Suppressor macrophage treated with lipopolysaccharide for 4 hours (primary cell): ENCODE data around the gene SHOC1.
"Not testable (repeated sequence)": the region's sequence is repeated elsewhere in the genome, so short reads cannot be mapped to it uniquely, and the experiment has no call there.

Experiments
- DNase-seq: peaks from one replicate; pipeline ENCODE4 v3.0.0-alpha.2; 2020

The SHOC1 gene

DNA sequence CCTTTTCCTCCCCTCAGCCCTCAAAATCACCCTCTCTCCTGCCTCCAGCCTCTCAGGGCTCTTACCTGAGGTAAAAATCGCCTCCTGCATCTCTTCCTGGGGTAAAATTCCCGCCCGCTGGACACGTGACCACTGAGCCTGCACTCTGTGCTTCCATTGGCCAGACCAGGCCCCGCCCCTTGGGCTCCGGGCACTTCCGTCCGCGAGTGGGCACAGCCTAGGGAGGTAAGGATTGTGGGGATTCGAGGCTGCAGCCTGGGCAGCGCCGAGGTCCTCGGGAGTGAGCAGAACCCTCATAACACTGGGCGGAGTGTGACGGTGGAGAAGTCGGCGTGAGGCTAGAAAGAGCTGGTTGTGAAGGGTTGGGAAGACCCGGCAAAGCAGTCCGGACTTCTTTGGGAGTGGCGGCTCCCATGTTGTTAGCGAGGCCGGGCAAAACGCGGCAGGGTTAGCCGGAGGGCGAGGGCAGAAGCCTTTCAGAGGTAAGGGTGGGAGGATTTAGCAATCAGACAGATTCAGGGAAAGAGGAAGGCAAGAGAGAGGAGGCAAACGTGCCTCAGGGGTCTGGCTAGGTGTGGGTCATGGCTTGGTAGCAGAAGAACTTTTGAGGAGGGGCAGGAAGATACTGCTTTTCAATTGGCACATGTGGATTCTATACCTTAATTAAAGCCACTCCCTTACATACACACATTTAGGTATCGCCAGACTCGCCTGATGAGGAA, at the start of gene SHOC1:
Gene SHOC1, minus strand, starts transcription at position 103 of the 722 bp plus-strand sequence. CDS start 3,519 bp downstream, outside the sequence.
- no peak for DNase-seq

GRCh38 chr9:111843971-111844370, 49.2 kb upstream of the SHOC1 start:
- no peak for DNase-seq

DNA sequence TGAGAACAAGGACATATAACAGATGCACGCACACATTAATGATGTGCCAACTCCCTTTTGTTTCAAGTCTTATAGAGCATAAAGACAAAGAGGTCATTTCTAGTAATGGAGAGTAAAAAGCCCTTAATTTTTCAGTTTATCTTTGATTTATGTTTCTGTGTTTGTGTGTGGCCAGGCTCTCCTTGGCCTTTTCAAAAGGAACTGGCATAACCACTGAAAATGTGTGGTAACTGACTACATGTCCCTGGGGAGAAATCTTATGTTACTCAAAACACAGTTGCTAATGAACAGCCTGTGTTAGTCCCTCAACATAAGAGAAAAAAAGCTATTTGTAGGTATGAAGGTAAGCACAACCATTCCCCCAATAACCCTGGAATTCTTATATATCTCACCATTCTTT, 47.6 kb upstream of the SHOC1 start:
- DNase-seq, result no peak

DNA sequence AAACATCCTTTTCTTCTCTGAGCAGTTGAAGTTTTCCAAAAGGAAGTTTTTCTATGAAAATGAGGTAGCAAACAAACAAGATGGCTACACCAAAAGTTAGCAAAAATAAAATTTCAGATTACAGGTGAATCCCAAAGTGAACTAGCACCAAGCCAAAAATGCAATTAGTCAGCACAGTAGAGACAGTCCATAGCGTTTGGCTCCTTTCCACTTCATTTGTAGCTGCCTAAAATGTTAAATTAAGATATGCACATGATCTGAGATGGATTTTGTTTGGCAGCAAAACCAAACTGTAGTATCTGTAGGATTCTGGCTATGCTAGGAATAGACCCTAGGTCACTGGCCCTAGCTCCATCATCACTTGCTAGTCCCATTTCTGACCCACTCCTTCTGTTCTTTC, 45.7 kb upstream of the SHOC1 start:
- no peak for DNase-seq

- peak; percentile 35 for DNase-seq
Observed at GRCh38 chr9:111839987-111840386, 45.2 kb upstream of the SHOC1 start.

DNA sequence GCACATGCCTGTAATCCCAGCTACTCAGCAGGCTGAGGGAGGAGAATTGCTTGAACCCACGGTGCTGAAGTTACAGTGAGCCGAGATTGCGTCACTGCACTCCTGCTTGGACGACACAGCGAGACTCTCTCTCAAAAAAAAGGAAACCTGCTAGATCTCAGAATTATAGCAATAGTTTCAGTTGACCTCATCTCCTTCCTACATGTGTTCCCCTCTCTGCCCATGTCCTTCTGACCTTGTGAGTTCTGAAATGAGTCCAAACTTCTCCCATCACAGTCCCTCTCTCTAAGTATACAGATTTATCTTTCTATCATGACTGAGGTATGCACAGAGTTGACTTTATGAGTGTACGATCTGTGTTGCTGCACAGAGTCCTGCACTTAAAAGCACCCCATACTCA, 44.6 kb upstream of the SHOC1 start:
- DNase-seq, result peak; percentile 74

DNA sequence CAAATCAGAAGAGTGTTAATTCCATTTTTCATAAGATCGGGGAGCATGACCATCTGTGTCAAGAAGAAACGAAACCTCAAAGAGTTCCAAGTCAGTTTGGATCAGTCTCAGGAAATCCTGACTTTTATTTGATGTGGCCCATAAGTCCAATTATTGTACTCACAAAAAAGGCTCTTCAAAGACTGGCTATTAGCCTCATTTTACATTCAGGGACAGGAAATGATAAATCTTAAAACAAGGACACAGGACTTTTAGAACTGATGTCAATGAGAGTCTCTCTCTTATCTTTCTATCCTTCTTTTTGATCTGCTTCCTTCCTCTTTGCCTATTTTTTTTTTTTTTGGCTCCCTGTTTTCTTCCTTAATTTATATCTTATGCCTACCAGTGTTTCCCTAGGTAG, 43.7 kb upstream of the SHOC1 start:
- DNase-seq, result no peak

GRCh38 chr9:111836311-111836710, 41.6 kb upstream of the SHOC1 start:
- no peak for DNase-seq

DNA sequence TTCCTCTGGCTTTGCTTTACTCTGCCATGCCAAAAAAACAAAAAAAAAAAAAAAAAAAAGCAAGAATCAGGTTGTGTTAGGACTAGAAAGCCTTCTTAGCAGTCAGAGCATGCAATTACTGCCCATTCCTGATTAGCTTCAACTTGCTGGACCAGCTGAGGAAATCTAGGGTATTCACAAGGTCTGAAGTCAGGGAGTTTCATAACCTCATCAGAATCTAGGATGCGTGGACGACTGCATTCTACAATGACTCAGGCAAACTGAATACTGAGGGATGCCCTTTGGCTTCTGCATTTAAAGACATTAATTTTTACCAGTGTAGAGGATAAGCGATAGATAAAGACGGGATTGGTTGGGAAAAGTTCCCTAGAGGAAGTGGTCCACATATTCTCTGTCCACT, 39.2 kb upstream of the SHOC1 start:
- peak; percentile 18 for DNase-seq

DNA sequence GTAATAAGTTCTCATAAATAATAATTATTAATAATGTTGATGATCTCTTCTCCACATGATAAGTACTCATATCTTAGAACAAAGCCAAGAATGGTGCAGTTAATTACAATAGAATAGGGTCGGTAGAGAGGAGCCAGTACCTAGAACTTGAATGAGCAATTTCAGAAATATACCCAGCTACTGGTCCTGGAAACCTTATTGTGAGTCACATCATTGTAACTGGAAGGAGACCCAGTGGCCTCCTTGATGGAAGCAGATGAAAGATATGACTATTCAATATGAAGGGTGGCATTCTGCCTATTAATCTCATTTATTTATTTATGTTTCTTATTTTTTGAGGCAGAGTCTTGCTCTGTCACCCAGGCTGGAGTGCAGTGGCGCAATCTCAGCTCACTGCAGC, 37.7 kb upstream of the SHOC1 start:
- no peak for DNase-seq

DNA sequence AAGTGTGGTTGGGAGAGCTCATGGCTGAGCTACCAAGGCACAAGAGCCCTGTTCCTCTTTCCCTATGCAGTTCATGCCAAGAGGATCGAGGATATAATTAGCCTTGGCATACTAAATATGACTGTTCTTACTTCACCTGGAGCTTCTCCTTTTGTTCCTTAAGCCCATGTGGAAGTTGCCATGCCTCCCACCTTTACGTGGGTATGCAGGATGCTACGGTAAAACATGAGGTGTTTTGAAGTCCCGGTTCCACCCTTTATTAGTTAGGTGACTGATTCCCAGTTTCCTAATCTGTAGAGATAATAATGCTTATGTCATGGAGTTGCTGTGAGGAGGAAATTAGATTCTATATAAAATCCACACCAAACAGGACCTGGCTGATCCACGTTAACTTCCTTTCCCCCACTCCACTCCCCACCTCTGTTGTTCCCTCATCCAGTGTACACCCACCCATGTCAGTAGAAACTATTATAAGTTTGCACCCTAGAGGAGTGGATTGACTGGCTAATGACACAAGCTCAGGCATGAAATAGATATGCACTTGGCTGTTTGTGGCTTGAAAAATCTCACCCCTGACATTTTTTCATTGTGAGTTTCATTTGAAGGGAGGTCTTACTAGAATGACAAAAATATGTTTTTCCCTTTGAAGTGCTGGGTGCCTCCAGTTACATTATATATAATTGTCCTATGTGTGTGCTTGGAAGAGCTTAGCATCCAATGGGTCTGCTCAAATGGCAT, 36.8 kb upstream of the SHOC1 start:
- no peak for DNase-seq

DNA sequence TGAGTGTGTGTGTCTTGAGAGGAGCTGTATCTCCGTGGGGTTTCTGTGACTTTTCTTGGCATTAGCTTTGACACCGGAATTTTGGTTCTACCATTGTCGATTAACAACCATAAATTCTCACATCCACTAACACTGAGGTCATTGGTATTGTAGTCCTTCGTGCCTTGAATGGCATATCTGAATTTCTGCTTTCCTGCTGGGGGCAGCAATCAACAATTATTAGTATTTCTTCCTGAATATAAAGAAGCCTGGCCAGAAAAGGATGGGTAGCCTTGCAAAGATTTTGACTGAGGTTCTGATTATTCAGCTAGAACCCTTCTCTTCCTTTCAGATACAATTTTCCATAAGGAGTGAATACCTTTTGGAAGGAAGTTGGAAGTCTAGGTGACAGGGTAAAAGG, 33.5 kb upstream of the SHOC1 start:
- peak; percentile 18 for DNase-seq

DNA sequence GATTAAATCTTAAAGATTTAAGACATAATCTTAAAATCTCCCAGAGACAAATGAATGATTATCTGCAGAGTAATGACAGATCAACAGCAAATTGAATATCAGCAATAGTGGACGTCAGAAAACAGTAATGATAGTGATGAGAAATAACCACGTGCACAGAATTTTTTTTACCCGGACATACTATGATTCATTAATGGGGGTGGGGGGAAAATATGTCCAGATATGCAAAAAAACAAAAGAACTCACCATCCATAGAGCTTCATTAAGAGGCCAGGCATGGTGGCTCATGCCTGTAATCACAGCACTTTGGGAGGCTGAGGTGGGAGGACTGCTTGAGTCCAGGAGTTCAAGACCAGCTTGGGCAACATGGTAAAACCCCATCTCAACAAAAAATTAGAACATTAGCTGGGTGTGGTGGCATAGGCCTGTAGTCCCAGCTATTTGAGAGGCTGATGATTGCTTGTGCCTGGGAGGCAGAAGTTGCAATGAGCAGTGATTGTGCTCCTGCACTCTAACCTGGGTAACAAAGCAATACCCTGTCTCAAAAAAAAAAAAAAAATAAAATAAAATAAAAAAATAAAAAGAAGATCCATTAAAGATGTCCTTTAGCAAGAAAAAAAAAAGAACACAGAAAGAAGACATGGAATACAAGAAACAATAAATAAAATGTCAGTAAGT, 30.9 kb upstream of the SHOC1 start:
- no peak for DNase-seq

DNA sequence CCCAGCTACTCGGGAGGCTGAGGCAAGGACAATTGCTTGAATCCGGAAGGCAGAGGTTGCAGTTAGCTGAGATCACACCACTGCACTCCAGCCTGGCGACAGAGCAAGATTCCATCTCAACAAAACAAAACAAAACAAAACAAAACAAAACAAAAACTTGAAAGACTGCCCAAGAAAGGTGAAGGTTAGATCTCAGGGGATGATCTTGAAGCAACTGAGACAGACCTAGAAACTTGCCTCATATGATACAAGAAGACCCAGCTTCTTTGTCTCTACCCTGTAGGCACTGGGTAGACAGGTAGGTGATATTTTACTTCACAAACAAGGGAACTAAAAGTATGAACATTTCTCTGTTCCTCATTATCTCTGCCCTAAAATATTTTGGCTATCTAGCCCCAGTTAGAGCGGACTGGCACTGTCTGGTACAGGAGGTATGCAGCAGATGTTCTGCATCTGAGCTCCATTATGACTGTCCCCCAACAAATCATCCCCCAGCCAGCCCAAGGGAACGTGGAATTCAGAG, 26.3 kb upstream of the SHOC1 start:
- DNase-seq, result no peak

- DNase-seq, result no peak
Observed at GRCh38 chr9:111819360-111819759, 24.6 kb upstream of the SHOC1 start.

GRCh38 chr9:111815285-111816070, 20.7 kb upstream of the SHOC1 start:
- no peak for DNase-seq

GRCh38 chr9:111812337-111812736, 17.6 kb upstream of the SHOC1 start:
- no peak for DNase-seq

GRCh38 chr9:111810908-111811307, 16.2 kb upstream of the SHOC1 start:
- DNase-seq, result no peak

- DNase-seq, result not testable (repeated sequence)
Observed at GRCh38 chr9:111810415-111810814, 15.7 kb upstream of the SHOC1 start.

- DNase-seq, result peak; percentile 5
Observed at GRCh38 chr9:111807197-111807596, 12.5 kb upstream of the SHOC1 start.

GRCh38 chr9:111806259-111806658, 11.5 kb upstream of the SHOC1 start:
- DNase-seq, result no peak

- DNase-seq, result peak; percentile 39
Observed at GRCh38 chr9:111805830-111806241, 11.1 kb upstream of the SHOC1 start.

DNA sequence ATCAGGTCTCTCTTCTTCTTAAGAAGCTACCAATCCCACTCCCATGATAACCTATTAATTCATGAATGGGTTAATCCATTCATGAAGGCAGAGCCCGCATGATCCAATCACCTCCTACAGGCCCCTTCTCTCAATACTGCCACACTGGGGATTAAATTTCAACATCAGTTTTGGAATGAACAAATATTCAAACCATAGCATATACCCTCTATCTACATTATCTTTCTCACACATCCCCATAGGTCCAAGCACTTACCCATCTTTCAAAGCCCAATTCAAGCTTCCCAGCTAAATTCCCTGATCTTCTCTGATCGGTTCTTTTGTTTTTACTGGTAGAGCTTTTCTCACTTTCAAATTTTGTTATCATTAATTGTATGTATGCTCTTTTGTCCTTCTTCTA, 10.5 kb upstream of the SHOC1 start:
- no peak for DNase-seq
